PC-3 (cell line): Measurements from ENCODE around the gene FBLN5.

Source experiments
- EZH2 ChIP-seq: fragments of 300-600 bp; sonication (generic); IDR thresholded peaks from one replicate; pipeline ENCODE4 v1.6.1; 2017; ENCODE audit warnings: antibody characterized with exemption, mild to moderate bottlenecking, low read length; ENCODE audit not compliant: unreplicated experiment
- EZH2phosphoT487 ChIP-seq: fragments of 300-600 bp; sonication (generic); IDR thresholded peaks from 2 replicates; pipeline ENCODE4 v1.6.1; 2018; ENCODE audit warnings: mild to moderate bottlenecking, antibody characterized with exemption, low read length, borderline replicate concordance
- TF ChIP-seq, protein P1 (sequence below): fragments of 300-600 bp; sonication (generic); conservative IDR thresholded peaks from 2 replicates; pipeline ENCODE4 v1.5.1; 2017; ENCODE audit warnings: antibody characterized with exemption, low read depth, mild to moderate bottlenecking, low read length

DNA sequence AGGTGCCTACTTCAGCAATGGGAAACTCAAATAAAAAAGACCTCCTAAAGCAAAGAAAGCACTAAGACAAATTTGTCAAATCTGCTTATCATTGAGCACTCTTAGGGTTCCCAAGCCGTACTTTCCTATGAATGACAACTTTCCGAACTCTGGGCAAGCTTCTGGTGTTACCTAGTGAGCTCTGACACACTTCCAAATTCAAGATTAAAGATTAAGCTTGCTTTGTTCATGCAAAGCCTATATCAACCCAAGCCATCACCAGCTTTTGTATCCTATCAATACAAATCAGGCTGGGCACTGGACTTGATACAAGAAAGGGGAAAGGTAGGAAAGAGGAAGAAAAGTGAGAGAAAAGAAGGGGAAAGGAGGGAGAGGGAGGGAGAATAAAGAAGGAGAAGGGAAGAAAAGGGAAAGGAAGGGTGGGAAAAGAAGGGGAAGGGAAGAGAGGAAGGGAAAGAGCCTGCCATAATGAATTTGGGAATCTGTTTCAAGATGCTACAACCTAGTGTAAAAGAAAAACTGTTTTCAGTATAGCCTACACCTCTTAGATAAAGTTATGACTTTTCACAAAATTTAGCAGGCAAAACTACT lies 23.8 kb upstream of the FBLN5 start:
- TF ChIP-seq, protein P1, sequence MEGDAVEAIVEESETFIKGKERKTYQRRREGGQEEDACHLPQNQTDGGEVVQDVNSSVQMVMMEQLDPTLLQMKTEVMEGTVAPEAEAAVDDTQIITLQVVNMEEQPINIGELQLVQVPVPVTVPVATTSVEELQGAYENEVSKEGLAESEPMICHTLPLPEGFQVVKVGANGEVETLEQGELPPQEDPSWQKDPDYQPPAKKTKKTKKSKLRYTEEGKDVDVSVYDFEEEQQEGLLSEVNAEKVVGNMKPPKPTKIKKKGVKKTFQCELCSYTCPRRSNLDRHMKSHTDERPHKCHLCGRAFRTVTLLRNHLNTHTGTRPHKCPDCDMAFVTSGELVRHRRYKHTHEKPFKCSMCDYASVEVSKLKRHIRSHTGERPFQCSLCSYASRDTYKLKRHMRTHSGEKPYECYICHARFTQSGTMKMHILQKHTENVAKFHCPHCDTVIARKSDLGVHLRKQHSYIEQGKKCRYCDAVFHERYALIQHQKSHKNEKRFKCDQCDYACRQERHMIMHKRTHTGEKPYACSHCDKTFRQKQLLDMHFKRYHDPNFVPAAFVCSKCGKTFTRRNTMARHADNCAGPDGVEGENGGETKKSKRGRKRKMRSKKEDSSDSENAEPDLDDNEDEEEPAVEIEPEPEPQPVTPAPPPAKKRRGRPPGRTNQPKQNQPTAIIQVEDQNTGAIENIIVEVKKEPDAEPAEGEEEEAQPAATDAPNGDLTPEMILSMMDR, result no peak
- TF ChIP-seq EZH2, result no peak
- no peak for TF ChIP-seq EZH2phosphoT487
